ENCODE measurements around the gene THPO.

Gene THPO

DNA sequence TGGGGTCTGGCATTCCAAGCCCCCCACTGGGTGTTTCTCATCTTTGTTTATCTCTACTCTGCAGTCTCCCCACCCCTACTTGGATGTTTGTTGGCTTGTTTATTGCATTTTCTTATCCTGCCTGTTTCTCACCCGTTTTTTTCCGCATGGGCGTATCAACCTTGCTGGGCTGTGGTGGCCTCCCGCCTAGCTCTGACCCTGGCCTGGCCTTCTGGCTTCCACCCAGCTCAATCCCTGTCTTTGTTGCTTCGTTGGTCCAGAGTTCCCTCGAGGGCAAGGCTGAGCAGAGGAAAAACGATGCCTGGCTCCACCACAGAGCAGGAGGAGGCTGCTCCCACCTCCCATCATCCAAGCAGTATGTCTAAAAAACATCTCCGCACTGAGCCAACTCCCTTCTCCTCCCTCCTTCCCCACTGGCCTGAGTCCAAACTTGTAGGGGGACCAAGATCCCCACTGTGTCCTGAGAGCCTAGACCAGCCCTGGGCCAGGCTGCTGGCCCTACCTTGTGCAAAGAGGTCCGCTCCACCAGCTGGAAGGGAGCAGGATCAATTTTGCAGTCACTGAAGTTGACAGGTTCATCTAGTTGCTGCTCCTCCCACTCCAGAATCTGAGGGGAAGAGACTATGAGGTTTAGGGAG is 26.4 kb downstream of the THPO start:
- no peak for TF ChIP-seq EZH2 (optimal IDR thresholded peaks at IDR 0.05; ENCODE audit: low read depth, low read length)
- Histone ChIP-seq H3K27me3 (replicated peaks; ENCODE audit: insufficient read depth, low read length) (no peaks in the 10 kb centered on the region), H3K27ac (ENCODE audit: low read length) (no peak overlapping the region), H3K9me3 (replicated peaks; ENCODE audit: insufficient read depth, low read length) (no peaks in the 10 kb centered on the region), H3K4me3 (ENCODE audit: low read length) (no peak overlapping the region), H3K9me2 (replicated peaks; ENCODE audit: insufficient read depth, low read length) (no peaks in the 10 kb centered on the region), H3F3A (ENCODE audit: insufficient read depth, low read length) (no peaks in the 10 kb centered on the region), H3K4me2 (ENCODE audit: low read depth, low read length) (no peak overlapping the region), H2AFZ (ENCODE audit: low read length) (no peak overlapping the region), H3K9ac (ENCODE audit: low read length) (no peak overlapping the region), H3K4me1 (ENCODE audit: low read length) (no peaks in the 10 kb centered on the region), H3K36me3 (replicated peaks; ENCODE audit: insufficient read depth, low read length) (no peaks in the 10 kb centered on the region), H4K20me1 (ENCODE audit: insufficient read depth, low read length) (no peaks in the 10 kb centered on the region), H3K79me2 (ENCODE audit: low read length) (no peaks in the 10 kb centered on the region)
- DNase-seq = no peak

DNA sequence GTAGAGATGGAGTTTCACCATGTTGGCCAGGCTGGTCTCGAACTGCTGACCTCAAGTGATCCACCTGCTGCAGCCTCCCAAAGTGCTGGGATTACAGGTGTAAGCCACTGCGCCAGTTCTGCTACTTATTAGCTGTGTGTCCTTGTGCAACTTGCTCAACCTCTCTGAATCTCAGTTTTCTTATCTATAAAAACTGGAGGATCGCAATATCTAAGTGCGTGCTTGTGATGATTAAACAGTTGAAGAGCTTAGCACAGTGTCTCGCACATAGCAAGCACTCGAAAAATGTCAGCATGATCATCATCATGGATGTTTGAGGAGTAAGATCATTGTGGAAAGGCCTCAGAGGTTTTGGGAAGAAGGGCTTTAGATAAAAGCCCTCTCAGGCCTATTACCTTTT is 27.4 kb downstream of the THPO start:
- Histone ChIP-seq H3K27me3 (replicated peaks; ENCODE audit: insufficient read depth, low read length) (no peaks in the 10 kb centered on the region), H3K4me2 (ENCODE audit: low read depth, low read length) (no peak overlapping the region), H3F3A (ENCODE audit: insufficient read depth, low read length) (no peaks in the 10 kb centered on the region), H2AFZ (ENCODE audit: low read length) (no peak overlapping the region), H3K27ac (ENCODE audit: low read length) (no peak overlapping the region), H3K79me2 (ENCODE audit: low read length) (no peaks in the 10 kb centered on the region), H4K20me1 (ENCODE audit: insufficient read depth, low read length) (no peaks in the 10 kb centered on the region), H3K36me3 (replicated peaks; ENCODE audit: insufficient read depth, low read length) (no peaks in the 10 kb centered on the region), H3K9me2 (replicated peaks; ENCODE audit: insufficient read depth, low read length) (no peaks in the 10 kb centered on the region), H3K4me1 (ENCODE audit: low read length) (no peaks in the 10 kb centered on the region), H3K4me3 (ENCODE audit: low read length) (no peak overlapping the region), H3K9ac (ENCODE audit: low read length) (no peak overlapping the region), H3K9me3 (replicated peaks; ENCODE audit: insufficient read depth, low read length) (no peaks in the 10 kb centered on the region)
- no peak for TF ChIP-seq EZH2phosphoT487 (IDR thresholded peaks at IDR 0.05; ENCODE audit: low read length)
- TF ChIP-seq EZH2 (optimal IDR thresholded peaks at IDR 0.05; ENCODE audit: low read depth, low read length) = no peak
- TF ChIP-seq, protein P1, sequence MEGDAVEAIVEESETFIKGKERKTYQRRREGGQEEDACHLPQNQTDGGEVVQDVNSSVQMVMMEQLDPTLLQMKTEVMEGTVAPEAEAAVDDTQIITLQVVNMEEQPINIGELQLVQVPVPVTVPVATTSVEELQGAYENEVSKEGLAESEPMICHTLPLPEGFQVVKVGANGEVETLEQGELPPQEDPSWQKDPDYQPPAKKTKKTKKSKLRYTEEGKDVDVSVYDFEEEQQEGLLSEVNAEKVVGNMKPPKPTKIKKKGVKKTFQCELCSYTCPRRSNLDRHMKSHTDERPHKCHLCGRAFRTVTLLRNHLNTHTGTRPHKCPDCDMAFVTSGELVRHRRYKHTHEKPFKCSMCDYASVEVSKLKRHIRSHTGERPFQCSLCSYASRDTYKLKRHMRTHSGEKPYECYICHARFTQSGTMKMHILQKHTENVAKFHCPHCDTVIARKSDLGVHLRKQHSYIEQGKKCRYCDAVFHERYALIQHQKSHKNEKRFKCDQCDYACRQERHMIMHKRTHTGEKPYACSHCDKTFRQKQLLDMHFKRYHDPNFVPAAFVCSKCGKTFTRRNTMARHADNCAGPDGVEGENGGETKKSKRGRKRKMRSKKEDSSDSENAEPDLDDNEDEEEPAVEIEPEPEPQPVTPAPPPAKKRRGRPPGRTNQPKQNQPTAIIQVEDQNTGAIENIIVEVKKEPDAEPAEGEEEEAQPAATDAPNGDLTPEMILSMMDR (IDR thresholded peaks at IDR 0.05; ENCODE audit: low read length) = no peak
- DNase-seq = no peak

DNA sequence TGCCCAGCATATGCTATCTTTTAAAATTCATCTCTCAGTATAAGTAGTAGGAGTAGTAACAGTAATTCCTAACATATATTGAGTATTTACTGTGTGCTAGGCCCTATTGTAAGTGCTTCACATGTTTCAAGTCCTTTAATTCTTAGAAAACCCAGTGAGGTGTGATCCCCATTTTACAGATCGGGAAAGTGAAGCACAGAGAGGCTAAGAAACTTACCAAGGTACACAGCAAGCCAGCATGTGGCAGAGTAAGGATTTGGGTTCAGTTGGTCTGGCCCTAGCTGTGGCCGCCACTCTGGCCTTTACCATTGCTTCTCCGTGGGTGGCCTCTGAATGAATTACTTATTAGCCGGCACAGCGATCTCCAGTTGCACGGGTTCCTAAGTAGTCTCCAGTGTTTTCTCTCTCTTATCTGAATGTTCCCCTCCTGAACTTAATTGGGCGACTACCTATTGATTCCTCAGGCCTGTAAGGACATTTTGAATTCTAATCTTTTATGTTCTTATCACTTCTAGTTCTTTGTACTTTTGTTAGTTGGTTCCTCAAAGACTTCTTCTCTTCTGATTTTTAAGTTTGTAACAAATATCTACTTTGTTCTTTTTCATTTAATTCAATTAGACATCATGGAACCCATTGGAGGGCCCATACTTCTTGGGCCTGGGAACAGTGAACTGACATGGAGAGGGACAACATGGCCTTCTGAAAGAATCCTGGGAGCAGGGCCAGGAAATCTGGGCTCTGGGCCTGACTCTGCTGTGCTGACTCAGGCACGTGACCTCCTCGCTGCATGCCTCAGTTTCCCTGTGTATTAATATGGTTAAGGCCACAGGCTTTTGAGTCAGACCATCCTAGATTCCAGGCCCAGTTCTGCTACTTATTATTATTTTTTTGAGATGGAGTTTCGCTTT is 28.2 kb downstream of the THPO start:
- no peaks in the 10 kb centered on the region for H3K27me3 ChIP-seq (replicated peaks; ENCODE audit: insufficient read depth, low read length)
- no peak overlapping the region for H3K27ac ChIP-seq (ENCODE audit: low read length)
- H3K9me2 ChIP-seq (replicated peaks; ENCODE audit: insufficient read depth, low read length) = no peaks in the 10 kb centered on the region
- no peak overlapping the region for H2AFZ ChIP-seq (ENCODE audit: low read length)
- no peak overlapping the region for H3K4me2 ChIP-seq (ENCODE audit: low read depth, low read length)
- H3K4me3 ChIP-seq (ENCODE audit: low read length) = no peak overlapping the region
- H3K4me1 ChIP-seq (ENCODE audit: low read length) = peaks cover 4% of the 10 kb centered on the region; the same call in 1 of the 2 replicates
- no peaks in the 10 kb centered on the region for H3K9me3 ChIP-seq (replicated peaks; ENCODE audit: insufficient read depth, low read length)
- DNase-seq = no peak
- H4K20me1 ChIP-seq (ENCODE audit: insufficient read depth, low read length) = no peaks in the 10 kb centered on the region
- H3K36me3 ChIP-seq (replicated peaks; ENCODE audit: insufficient read depth, low read length) = no peaks in the 10 kb centered on the region
- H3K9ac ChIP-seq (ENCODE audit: low read length) = no peak overlapping the region
- H3F3A ChIP-seq (ENCODE audit: insufficient read depth, low read length) = no peaks in the 10 kb centered on the region
- no peaks in the 10 kb centered on the region for H3K79me2 ChIP-seq (ENCODE audit: low read length)
- TF ChIP-seq EZH2 (optimal IDR thresholded peaks at IDR 0.05; ENCODE audit: low read depth, low read length) = no peak
- no peak for TF ChIP-seq EZH2phosphoT487 (IDR thresholded peaks at IDR 0.05; ENCODE audit: low read length)
- TF ChIP-seq, protein P1 (IDR thresholded peaks at IDR 0.05; ENCODE audit: low read length) = no peak

DNA sequence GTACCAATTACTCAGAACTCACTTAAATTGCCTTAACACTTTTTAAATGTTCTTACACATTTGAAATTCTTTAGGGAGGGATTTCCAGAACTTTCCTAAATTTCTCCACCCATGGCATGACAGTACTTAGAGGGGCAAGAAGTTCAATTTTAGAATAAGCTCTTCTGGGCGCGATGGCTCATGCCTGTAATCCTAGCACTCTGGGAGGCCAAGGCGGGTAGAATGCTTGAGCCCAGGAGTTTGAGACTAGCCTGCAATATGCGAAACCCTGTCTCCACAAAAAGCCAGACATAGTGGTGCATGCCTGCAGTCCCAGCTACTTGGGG is 30.0 kb downstream of the THPO start:
- no peak for DNase-seq
- Histone ChIP-seq H3F3A (ENCODE audit: insufficient read depth, low read length) (no peaks in the 10 kb centered on the region), H4K20me1 (ENCODE audit: insufficient read depth, low read length) (no peaks in the 10 kb centered on the region), H3K36me3 (replicated peaks; ENCODE audit: insufficient read depth, low read length) (no peaks in the 10 kb centered on the region), H3K79me2 (ENCODE audit: low read length) (no peaks in the 10 kb centered on the region), H3K4me2 (ENCODE audit: low read depth, low read length) (no peak overlapping the region), H3K4me3 (ENCODE audit: low read length) (no peak overlapping the region), H3K27ac (ENCODE audit: low read length) (no peak overlapping the region), H3K9ac (ENCODE audit: low read length) (no peak overlapping the region), H3K4me1 (ENCODE audit: low read length) (peaks cover 4% of the 10 kb centered on the region; the same call in 1 of the 2 replicates), H3K9me3 (replicated peaks; ENCODE audit: insufficient read depth, low read length) (no peaks in the 10 kb centered on the region), H3K9me2 (replicated peaks; ENCODE audit: insufficient read depth, low read length) (no peaks in the 10 kb centered on the region), H3K27me3 (replicated peaks; ENCODE audit: insufficient read depth, low read length) (no peaks in the 10 kb centered on the region), H2AFZ (ENCODE audit: low read length) (no peak overlapping the region)
- TF ChIP-seq EZH2phosphoT487 (IDR thresholded peaks at IDR 0.05; ENCODE audit: low read length) = no peak
- TF ChIP-seq, protein P1 (IDR thresholded peaks at IDR 0.05; ENCODE audit: low read length) = no peak
- TF ChIP-seq EZH2 (optimal IDR thresholded peaks at IDR 0.05; ENCODE audit: low read depth, low read length) = no peak

Measured in MM.1S (cell line).